Smooth muscle cell of bladder (primary cell): ENCODE results near the gene MARS2. TPM values are rescaled to one million over a fixed set of nuclear protein-coding genes. Genes with fewer than 3 reads are reported as not detected.

Source experiments
- total RNA-seq: library from RNA; depleted of rRNA; stranded (reverse); fragments of >200 nt; gene quantifications from 2 replicates; pipeline ENCODE4 v1.2.3, GENCODE V29; 2014

Gene MARS2
- total RNA-seq: 1.8 and 2.3 TPM in 2 replicates

GRCh38 chr2:197705121-197705911 lies at the start of gene MARS2:
MARS2 (plus strand) TSS chr2:197705369; CDS start chr2:197705406, 37 bp downstream.

GRCh38 chr2:197675246-197675645 lies 29.9 kb upstream of the MARS2 start, which contains the start of gene RFTN2:
RFTN2 (minus strand) TSS chr2:197675587; CDS start chr2:197675458, 129 bp downstream.

Other genes starting within 250 kb of the MARS2 start
- gene HSPD1, start 205.5 kb upstream of the MARS2 start, total RNA-seq: 182 and 183 TPM in 2 replicates
- 83.3 and 114 TPM in 2 replicates for gene HSPE1, start 205.0 kb upstream of the MARS2 start, total RNA-seq
- gene MOB4, start 189.3 kb upstream of the MARS2 start, total RNA-seq: 23.3 and 23.6 TPM in 2 replicates
- 6.9 and 10.5 TPM in 2 replicates for gene RFTN2, start 29.8 kb upstream of the MARS2 start, total RNA-seq
- not detected in 2 replicates for gene BOLL, start 80.0 kb downstream of the MARS2 start, total RNA-seq
- gene PLCL1, start 99.2 kb downstream of the MARS2 start, total RNA-seq: 1.1 and 2.2 TPM in 2 replicates